ENCODE results near the gene SPECC1. TPM values are rescaled to one million over a fixed set of nuclear protein-coding genes. Genes with fewer than 3 reads are reported as not detected.
"Not testable (repeated sequence)": the region's sequence is repeated elsewhere in the genome, so short reads cannot be mapped to it uniquely, and the experiment has no call there.

SPECC1 gene
- total and polyA plus RNA-seq, 10 of the 15 experiments (the other 5 are each of a cell fraction or from before 2014, with no cell fraction given): 6.4 to 40.6 (median 23.9) TPM

DNA sequence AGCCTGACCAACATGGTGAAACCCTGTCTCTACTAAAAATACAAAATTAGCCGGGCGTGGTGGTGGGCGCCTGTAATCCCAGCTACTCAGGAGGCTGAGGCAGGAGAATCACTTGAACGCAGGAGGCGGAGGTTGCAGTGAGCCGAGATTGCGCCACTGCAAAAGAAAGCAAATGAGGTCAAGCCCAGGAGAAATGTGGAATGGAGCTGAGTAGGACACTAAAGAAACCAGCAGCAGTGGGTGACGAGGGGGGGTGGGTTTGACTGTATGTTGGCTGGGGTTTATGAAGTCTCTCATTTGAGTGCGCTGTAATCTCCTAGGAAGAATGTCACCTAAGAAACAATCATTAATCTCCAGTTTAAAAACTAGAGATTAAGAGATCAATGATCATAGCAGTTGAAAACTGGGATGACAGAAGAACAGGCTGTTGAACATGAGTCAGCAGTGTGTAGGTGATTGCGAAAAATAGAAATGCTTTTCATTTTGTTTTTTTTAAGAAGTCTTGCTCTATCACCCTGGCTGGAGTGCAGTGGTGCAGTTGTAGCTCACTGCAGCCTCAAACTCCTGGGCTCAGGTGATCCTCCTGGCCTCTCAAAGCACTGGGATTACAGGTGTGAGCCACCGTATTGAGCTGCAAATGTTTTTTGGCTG, 218.7 kb downstream of the SPECC1 start:
- H3K27ac ChIP-seq (ENCODE audit: control insufficient read depth, insufficient read depth); H2AFZ ChIP-seq (ENCODE audit: control insufficient read depth, low read depth, low read length); DNase-seq (ENCODE audit: low read depth, low spot score); FAIRE-seq; ATAC-seq; H3K27me3 ChIP-seq (replicated peaks in 1 of 2; ENCODE audit: control insufficient read depth in 2 of 2, insufficient read depth in 2 of 2, low read length in 1 of 2); in situ Hi-C loops (cut with MboI); H3K9ac ChIP-seq (ENCODE audit: control insufficient read depth, insufficient read depth, low read length); H3K4me2 ChIP-seq (ENCODE audit: control insufficient read depth, insufficient read depth); POLR2A ChIA-PET; H3K9me3 ChIP-seq (replicated peaks; ENCODE audit: control insufficient read depth, insufficient read depth, low read length); H3K79me2 ChIP-seq (ENCODE audit: control insufficient read depth, insufficient read depth, low read length); H3K4me3 ChIP-seq; H3K4me1 ChIP-seq (ENCODE audit: control insufficient read depth, insufficient read depth, low read length); H4K20me1 ChIP-seq (ENCODE audit: control insufficient read depth, insufficient read depth); BruUV-seq (replicated peaks): not testable (repeated sequence)
- ChIA-PET RAD21 (ENCODE audit: unreplicated experiment) (interaction anchor here (1.1 to 1.2 kb wide), 2 partner anchors 43 to 106 kb away, joined by 3 read pairs; no protein-coding TSS in a partner anchor), CTCF (interaction anchor here (0.7 to 3.3 kb wide), 16 partner anchors 8 to 107 kb away, joined by 3 to 28 read pairs (median 4); no protein-coding TSS in a partner anchor), SMC1A (ENCODE audit: uncharacterized antibody, unreplicated experiment) (interaction anchor here (1.3 to 1.4 kb wide), 2 partner anchors 63 to 106 kb away, joined by 3 to 6 read pairs; no protein-coding TSS in a partner anchor)
- 94% methylated on average over 11 of the region's 11 CpGs for WGBS (ENCODE audit: insufficient coverage, insufficient replicate concordance, low lambda C conversion rate, missing lambda C conversion rate)
- intact Hi-C loops (cut with micrococcal nuclease; ENCODE audit: unreplicated experiment): loop anchor here (2.0 to 5.0 kb wide), 2 partner anchors 84 to 107 kb away; no protein-coding TSS in a partner anchor
- peaks cover 3 to 11% of the 10 kb centered on the region in 2 experiments; a peak in 3 of 4 replicates for H3K36me3 ChIP-seq (ENCODE audit: control insufficient read depth in 2 of 2, insufficient read depth in 2 of 2, low read length in 1 of 2)

DNA sequence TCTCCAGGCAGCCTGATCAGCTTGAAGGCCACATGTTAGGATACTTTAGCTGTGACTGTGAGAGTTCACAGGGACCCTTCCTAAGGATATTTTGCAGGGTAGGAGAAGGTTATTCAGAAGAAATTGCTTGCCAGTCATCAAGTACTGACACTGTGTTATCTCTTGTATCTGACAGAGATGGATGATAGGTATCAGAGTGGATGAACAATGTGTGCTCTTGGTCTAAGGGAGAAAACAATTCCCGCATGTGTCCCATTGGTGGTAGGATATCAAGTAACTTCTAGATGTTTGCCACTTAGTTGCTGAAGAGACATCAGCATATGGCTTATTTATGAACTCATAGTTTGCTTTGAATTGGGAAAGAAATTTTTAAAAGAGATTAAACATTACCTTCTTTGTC, 219.3 kb downstream of the SPECC1 start:
- intact Hi-C loops (cut with micrococcal nuclease; ENCODE audit: unreplicated experiment) (loop anchor here (5.0 kb wide), 1 partner anchor 84 kb away; no protein-coding TSS in a partner anchor), in situ Hi-C loops (cut with MboI) (no loop called here)
- no TSS peak for BruUV-seq (replicated peaks)
- FAIRE-seq: no peak
- Histone ChIP-seq H3K9ac (ENCODE audit: control insufficient read depth, insufficient read depth, low read length) (no peak overlapping the region), H3K36me3 (ENCODE audit: control insufficient read depth in 2 of 2, insufficient read depth in 2 of 2, low read length in 1 of 2) (peaks cover 3 to 11% of the 10 kb centered on the region in 2 experiments; a peak in 3 of 4 replicates), H3K4me2 (ENCODE audit: control insufficient read depth, insufficient read depth) (no peak overlapping the region), H3K79me2 (ENCODE audit: control insufficient read depth, insufficient read depth, low read length) (no peaks in the 10 kb centered on the region), H3K9me3 (replicated peaks; ENCODE audit: control insufficient read depth, insufficient read depth, low read length) (no peaks in the 10 kb centered on the region), H3K4me3 (no peak overlapping the region), H3K27ac (ENCODE audit: control insufficient read depth, insufficient read depth) (no peak overlapping the region), H3K4me1 (ENCODE audit: control insufficient read depth, insufficient read depth, low read length) (no peaks in the 10 kb centered on the region), H2AFZ (ENCODE audit: control insufficient read depth, low read depth, low read length) (no peak overlapping the region), H3K27me3 (replicated peaks in 1 of 2; ENCODE audit: control insufficient read depth in 2 of 2, insufficient read depth in 2 of 2, low read length in 1 of 2) (no peaks in the 10 kb centered on the region), H4K20me1 (ENCODE audit: control insufficient read depth, insufficient read depth) (no peaks in the 10 kb centered on the region)
- ChIA-PET RAD21 (ENCODE audit: unreplicated experiment) (no interaction called here), CTCF (interaction anchor here (1.9 to 3.3 kb wide), 5 partner anchors 12 to 108 kb away, joined by 6 to 28 read pairs (median 12); no protein-coding TSS in a partner anchor), SMC1A (ENCODE audit: uncharacterized antibody, unreplicated experiment) (no interaction called here), POLR2A (no interaction called here)
- no peak for DNase-seq (ENCODE audit: low read depth, low spot score)
- no peak for TF ChIP-seq HDAC2 (IDR thresholded peaks at IDR 0.05)
- ATAC-seq: no peak
- 95% methylated on average over 1 of the region's 1 CpG for WGBS (ENCODE audit: insufficient coverage, insufficient replicate concordance, low lambda C conversion rate, missing lambda C conversion rate)
